ENCODE data around the gene ALKBH3. TPM values are rescaled to one million over a fixed set of nuclear protein-coding genes. Genes with fewer than 3 reads are reported as not detected.

Gene ALKBH3
- total and polyA plus RNA-seq, 11 donors = 13.1 to 24.7 (median 20.5) TPM

GRCh38 chr11:43833657-43834073 is 47.0 kb upstream of the ALKBH3 start:
- H3K36me3 ChIP-seq = peaks cover 0 to 16% (median 4%) of the 10 kb centered on the region in 9 donors
- no peak for TF ChIP-seq CTCF (IDR thresholded peaks at IDR 0.05)
- no peak for TF ChIP-seq POLR2A (IDR thresholded peaks at IDR 0.05)
- no peak for DNase-seq
- peaks cover 0 to 27% (median 5%) of the 10 kb centered on the region in 12 donors for H3K4me1 ChIP-seq
- no peak for ATAC-seq
- WGBS, 4 donors = 76 to 79% (median 78%) methylated on average over 1 of the region's 1 CpG
- H3K4me3 ChIP-seq = no peak overlapping the region
- no peak overlapping the region for H3K27ac ChIP-seq
- H3K27me3 ChIP-seq = no peaks in the 10 kb centered on the region
- H3K9me3 ChIP-seq = no peaks in the 10 kb centered on the region
- intact Hi-C loops (cut with DNase I) = loop anchor here in 1 of 10 donors (10.0 kb wide), 2 partner anchors 61 to 259 kb away; no protein-coding TSS in a partner anchor

- Histone ChIP-seq H3K4me1 (peaks cover 0 to 27% (median 4%) of the 10 kb centered on the region in 12 donors), H3K4me3 (no peak overlapping the region), H3K9me3 (no peaks in the 10 kb centered on the region), H3K27ac (no peak overlapping the region), H3K36me3 (peaks cover 0 to 20% (median 4%) of the 10 kb centered on the region in 9 donors), H3K27me3 (no peaks in the 10 kb centered on the region)
- ATAC-seq (no peak), DNase-seq (no peak)
- intact Hi-C loops (cut with DNase I) = loop anchor here in 1 of 10 donors (10.0 kb wide), 2 partner anchors 61 to 259 kb away; no protein-coding TSS in a partner anchor
- TF ChIP-seq POLR2A (IDR thresholded peaks at IDR 0.05) (no peak), CTCF (IDR thresholded peaks at IDR 0.05) (no peak)
- 86 to 91% (median 89%) methylated on average over 2 of the region's 2 CpGs for WGBS, 4 donors
Measured at GRCh38 chr11:43834286-43834685, 46.3 kb upstream of the ALKBH3 start.

GRCh38 chr11:43835104-43835503 is 45.5 kb upstream of the ALKBH3 start:
- Histone ChIP-seq H3K9me3 (no peaks in the 10 kb centered on the region), H3K4me3 (no peak overlapping the region), H3K36me3 (peaks cover 0 to 28% (median 10%) of the 10 kb centered on the region in 9 donors), H3K27ac (no peak overlapping the region), H3K27me3 (no peaks in the 10 kb centered on the region), H3K4me1 (peaks cover 0 to 27% (median 4%) of the 10 kb centered on the region in 12 donors)
- ATAC-seq (no peak), DNase-seq (no peak)
- TF ChIP-seq CTCF (IDR thresholded peaks at IDR 0.05) = no peak
- no peak for TF ChIP-seq POLR2A (IDR thresholded peaks at IDR 0.05)
- 87 to 90% (median 88%) methylated on average over 7 of the region's 7 CpGs for whole genome bisulfite sequencing, 4 donors
- intact Hi-C loops (cut with DNase I) = loop anchor here in 1 of 10 donors (10.0 kb wide), 2 partner anchors 60 to 260 kb away; no protein-coding TSS in a partner anchor

- ATAC-seq (peak; percentile 63 to 78 (median 70)), DNase-seq (no peak)
- H3K36me3 ChIP-seq = peaks cover 0 to 35% (median 19%) of the 10 kb centered on the region in 9 donors
- intact Hi-C loops (cut with DNase I) = loop anchor here in 1 of 10 donors (10.0 kb wide), 2 partner anchors 57 to 263 kb away; no protein-coding TSS in a partner anchor
- H3K4me1 ChIP-seq = peaks cover 0 to 23% (median 4%) of the 10 kb centered on the region in 12 donors
- TF ChIP-seq CTCF (IDR thresholded peaks at IDR 0.05) (no peak), POLR2A (IDR thresholded peaks at IDR 0.05) (no peak)
- H3K9me3 ChIP-seq = no peaks in the 10 kb centered on the region
- H3K27ac ChIP-seq = peak overlapping the region in 1 of 12 donors; percentile 12
- H3K27me3 ChIP-seq = no peaks in the 10 kb centered on the region
- WGBS, 4 donors = 39 to 43% (median 41%) methylated on average over 4 of the region's 4 CpGs
- H3K4me3 ChIP-seq = no peak overlapping the region
Measured at GRCh38 chr11:43837879-43838278, 42.8 kb upstream of the ALKBH3 start.

Measured in heart left ventricle (tissue), 16 donors.